PFSK-1 (cell line): ENCODE results near the gene PA2G4.

ENCODE experiments used
- FOXP2 ChIP-seq: optimal IDR thresholded peaks from 2 replicates; pipeline ENCODE3; 2011; ENCODE audit warnings: borderline replicate concordance, control low read depth, inconsistent platforms; ENCODE audit not compliant: insufficient read depth; ENCODE audit errors: extremely low read length, extremely low read depth
- POLR2AphosphoS5 ChIP-seq: IDR thresholded peaks from 2 replicates; pipeline ENCODE4 v1.6.1; 2012; ENCODE audit warnings: low read depth, mild to moderate bottlenecking, control low read depth, low read length, moderate library complexity
- SIN3A ChIP-seq: IDR thresholded peaks from 2 replicates; pipeline ENCODE4 v1.6.1; 2012; ENCODE audit warnings: mild to moderate bottlenecking, low read length, moderate library complexity, borderline replicate concordance; ENCODE audit not compliant: insufficient read depth
- TAF1 ChIP-seq: IDR thresholded peaks from 2 replicates; pipeline ENCODE4 v1.6.1; 2012; ENCODE audit warnings: low read length, control low read depth, borderline replicate concordance; ENCODE audit not compliant: insufficient read depth
- TF ChIP-seq, protein P1 (sequence below), 2 experiments: IDR thresholded peaks; 2 replicates each; pipeline versions ENCODE4 v1.6.1 to v1.8.0; 2011 to 2012; ENCODE audit warnings: low read depth in 2 of 2, low read length in 2 of 2, control low read depth in 1 of 2, inconsistent platforms in 1 of 2, mild to moderate bottlenecking in 1 of 2, moderate library complexity in 1 of 2; ENCODE audit not compliant: insufficient read depth in 1 of 2

Gene PA2G4

DNA sequence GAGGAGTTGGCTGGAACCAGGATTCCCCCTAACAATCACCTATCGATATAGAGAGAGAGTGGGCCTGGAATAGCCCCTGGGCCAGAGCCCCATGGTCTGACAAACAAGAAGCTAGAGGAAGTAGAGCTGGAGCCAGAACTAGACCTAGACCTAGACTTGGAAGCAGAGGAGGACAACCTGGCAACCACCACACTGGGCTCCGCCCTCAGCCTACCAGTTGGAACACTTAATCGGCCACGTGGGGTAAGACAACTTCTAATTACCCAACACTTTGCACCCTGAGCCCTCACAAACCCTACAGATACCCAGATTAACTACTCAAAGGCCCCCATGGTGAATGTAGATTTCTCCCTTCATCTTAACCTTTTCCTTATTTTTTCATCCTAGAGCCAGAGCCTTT lies 4.6 kb upstream of the PA2G4 start:
- no peak for TF ChIP-seq SIN3A
- TF ChIP-seq FOXP2: no peak
- no peak for TF ChIP-seq POLR2AphosphoS5

DNA sequence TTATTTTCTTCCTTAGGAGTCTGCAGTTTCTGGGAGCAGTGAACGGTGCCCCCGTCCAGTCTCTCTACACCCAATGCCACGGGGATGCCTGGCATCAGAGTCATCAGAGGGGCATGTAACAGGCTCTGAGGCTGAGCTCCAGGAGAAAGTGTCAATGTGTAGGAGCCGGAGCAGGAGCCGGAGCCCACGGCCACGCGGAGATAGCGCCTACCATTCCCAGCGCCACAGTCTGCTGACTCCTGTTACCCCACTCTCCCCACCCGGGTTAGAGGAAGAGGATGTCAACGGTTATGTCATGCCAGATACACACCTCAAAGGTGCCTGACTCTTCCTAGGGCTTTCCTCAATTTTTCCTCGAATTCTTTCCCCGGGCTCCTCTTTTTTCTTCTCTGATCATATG lies 3.3 kb upstream of the PA2G4 start:
- TF ChIP-seq, protein P1, sequence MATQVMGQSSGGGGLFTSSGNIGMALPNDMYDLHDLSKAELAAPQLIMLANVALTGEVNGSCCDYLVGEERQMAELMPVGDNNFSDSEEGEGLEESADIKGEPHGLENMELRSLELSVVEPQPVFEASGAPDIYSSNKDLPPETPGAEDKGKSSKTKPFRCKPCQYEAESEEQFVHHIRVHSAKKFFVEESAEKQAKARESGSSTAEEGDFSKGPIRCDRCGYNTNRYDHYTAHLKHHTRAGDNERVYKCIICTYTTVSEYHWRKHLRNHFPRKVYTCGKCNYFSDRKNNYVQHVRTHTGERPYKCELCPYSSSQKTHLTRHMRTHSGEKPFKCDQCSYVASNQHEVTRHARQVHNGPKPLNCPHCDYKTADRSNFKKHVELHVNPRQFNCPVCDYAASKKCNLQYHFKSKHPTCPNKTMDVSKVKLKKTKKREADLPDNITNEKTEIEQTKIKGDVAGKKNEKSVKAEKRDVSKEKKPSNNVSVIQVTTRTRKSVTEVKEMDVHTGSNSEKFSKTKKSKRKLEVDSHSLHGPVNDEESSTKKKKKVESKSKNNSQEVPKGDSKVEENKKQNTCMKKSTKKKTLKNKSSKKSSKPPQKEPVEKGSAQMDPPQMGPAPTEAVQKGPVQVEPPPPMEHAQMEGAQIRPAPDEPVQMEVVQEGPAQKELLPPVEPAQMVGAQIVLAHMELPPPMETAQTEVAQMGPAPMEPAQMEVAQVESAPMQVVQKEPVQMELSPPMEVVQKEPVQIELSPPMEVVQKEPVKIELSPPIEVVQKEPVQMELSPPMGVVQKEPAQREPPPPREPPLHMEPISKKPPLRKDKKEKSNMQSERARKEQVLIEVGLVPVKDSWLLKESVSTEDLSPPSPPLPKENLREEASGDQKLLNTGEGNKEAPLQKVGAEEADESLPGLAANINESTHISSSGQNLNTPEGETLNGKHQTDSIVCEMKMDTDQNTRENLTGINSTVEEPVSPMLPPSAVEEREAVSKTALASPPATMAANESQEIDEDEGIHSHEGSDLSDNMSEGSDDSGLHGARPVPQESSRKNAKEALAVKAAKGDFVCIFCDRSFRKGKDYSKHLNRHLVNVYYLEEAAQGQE (IDR thresholded peaks at IDR 0.05; ENCODE audit: insufficient read depth in 1 of 2, low read depth in 2 of 2, low read length in 2 of 2): no peak
- no peak for TF ChIP-seq POLR2AphosphoS5
- no peak for TF ChIP-seq FOXP2
- TF ChIP-seq SIN3A: no peak
- no peak for TF ChIP-seq TAF1

DNA sequence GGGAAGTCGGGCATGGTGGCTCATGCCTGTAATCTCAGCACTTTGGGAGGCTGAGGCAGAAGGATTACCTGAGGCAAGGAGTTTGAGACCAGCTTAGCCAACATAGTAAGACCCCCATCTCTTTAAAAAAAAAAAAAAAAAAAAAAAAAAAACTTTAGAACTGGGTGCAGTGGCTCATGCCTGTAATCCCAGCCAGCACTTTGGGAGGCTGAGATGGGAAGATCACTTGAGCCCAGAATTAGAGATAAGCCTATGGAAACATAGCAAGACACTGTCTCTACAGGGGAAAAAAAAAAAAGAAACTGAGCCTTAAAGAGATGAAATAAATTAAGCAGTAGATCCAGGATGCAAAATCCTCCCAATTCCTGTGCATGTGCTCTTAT lies 1.7 kb upstream of the PA2G4 start:
- TF ChIP-seq SIN3A (no peak), POLR2AphosphoS5 (no peak), FOXP2 (no peak), TAF1 (no peak)
- TF ChIP-seq, protein P1 (IDR thresholded peaks at IDR 0.05; ENCODE audit: insufficient read depth in 1 of 2, low read depth in 2 of 2, low read length in 2 of 2): no peak

DNA sequence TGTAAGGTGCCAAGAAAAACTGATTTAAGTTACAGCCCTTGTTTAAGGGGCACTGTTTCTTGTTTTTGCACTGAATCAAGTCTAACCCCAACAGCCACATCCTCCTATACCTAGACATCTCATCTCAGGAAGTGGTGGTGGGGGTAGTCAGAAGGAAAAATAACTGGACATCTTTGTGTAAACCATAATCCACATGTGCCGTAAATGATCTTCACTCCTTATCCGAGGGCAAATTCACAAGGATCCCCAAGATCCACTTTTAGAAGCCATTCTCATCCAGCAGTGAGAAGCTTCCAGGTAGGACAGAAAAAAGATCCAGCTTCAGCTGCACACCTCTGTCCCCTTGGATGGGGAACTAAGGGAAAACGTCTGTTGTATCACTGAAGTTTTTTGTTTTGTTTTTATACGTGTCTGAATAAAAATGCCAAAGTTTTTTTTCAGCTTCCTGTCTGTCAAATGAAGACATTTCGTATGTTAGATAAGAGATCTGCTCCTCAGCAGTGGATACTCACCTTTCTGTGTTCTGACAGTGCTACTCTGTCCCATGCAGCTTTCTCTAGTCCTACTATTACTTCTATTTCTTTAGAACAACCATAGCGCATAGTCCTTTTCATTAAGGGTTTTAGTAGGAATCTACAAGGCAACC lies 1.2 kb upstream of the PA2G4 start:
- no peak for TF ChIP-seq TAF1
- no peak for TF ChIP-seq POLR2AphosphoS5
- no peak for TF ChIP-seq FOXP2

DNA sequence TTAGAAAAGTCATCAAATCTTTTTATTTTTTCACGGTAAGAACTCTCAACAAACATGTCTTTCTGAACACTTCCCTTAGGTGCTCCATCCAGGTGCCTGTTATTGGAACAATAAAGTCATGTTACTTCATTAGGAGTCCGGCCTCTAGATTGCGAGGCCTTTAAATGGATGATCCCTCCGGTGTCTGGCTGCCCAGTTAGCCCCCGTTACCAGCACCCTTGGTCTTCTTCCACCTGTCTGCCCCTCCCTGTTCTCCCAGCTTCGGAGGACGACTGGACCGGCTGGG lies 593 bp upstream of the PA2G4 start:
- TF ChIP-seq, protein P1 (IDR thresholded peaks at IDR 0.05; ENCODE audit: insufficient read depth in 1 of 2, low read depth in 2 of 2, low read length in 2 of 2): no peak
- no peak for TF ChIP-seq FOXP2

DNA sequence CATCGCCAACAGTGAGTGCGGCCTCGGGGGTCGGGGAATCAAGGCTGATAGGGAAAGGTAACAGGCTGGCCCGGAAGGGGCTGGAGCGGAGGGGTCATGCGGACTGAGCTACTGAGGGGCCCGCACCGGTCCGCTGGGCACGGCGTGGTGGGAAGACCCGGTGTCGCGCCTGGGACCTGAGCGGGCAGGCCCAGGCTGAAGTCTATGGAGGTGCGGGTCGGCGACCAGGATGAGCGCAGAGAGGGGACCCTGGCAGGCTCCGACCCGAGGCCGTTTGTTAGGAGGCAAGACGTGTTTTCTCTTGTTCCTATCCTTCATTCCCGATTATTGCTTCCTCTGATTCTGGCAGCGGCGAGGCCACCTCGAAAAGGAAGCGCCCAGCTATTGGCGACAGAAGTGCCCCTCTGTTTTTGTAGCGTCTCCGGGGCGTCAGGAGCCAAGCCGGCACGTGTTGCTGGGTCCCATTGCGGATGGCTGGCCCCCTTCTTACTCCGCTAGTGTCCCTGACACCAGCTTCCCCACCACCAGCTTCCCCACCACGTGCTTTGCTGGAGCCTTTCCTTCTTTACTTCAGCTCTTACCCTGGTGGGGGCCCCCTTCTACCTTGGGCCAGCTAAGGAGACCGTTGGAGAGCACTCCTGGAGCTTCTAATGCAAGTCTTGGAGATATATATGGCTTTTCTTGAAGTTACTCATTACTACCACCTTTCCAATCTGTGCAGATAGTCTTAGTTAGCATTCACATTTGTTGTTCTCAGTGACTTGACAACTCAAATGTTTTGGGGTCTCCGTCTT lies 653 bp downstream of the PA2G4 start:
- TF ChIP-seq FOXP2 (no peak), POLR2AphosphoS5 (no peak; the same call in 1 of the 2 replicates), TAF1 (no peak), SIN3A (no peak)
- TF ChIP-seq, protein P1 (IDR thresholded peaks at IDR 0.05; ENCODE audit: insufficient read depth in 1 of 2, low read depth in 2 of 2, low read length in 2 of 2): no peak
